SH-SY5Y (cell line): ENCODE results near the gene EMSY.

Experiments
- GATA2 ChIP-seq: IDR thresholded peaks from 2 replicates; pipeline ENCODE4 v1.6.1; 2011; ENCODE audit warnings: mild to moderate bottlenecking, low read depth, low read length
- GATA3 ChIP-seq: IDR thresholded peaks from 2 replicates; pipeline ENCODE4 v1.6.1; 2011; ENCODE audit warnings: low read depth, mild to moderate bottlenecking, low read length, moderate library complexity

- no peak for TF ChIP-seq GATA2
- no peak for TF ChIP-seq GATA3
Measured at GRCh38 chr11:76589964-76590950, 145.4 kb downstream of the EMSY start.
